ENCODE results near the gene OR6B1.

GRCh38 chr7:144024213-144024612 is 24.1 kb downstream of the OR6B1 start:
- no peak for TF ChIP-seq EP300 (IDR thresholded peaks at IDR 0.05; ENCODE audit: borderline replicate concordance)
- TF ChIP-seq TCF12 (IDR thresholded peaks at IDR 0.05; ENCODE audit: low read depth), result no peak
- TF ChIP-seq USF1 (IDR thresholded peaks at IDR 0.05), result no peak

All from Ishikawa (cell line).